Fibroblast of lung (primary cell): ENCODE data around the gene GAA. TPM values are rescaled to one million over a fixed set of nuclear protein-coding genes. Genes with fewer than 3 reads are reported as not detected.

ENCODE experiments used
- DNase-seq, 2 donors: peaks; one replicate each; pipeline versions ENCODE4 v3.0.0 to v3.0.0-alpha.2; 2010; ENCODE audit warnings: low read depth in 2 of 2
- H2AFZ ChIP-seq: 2 replicates; pipeline ENCODE4 v1.5.1; 2012; ENCODE audit warnings: low read length, control low read depth, inconsistent platforms
- H3K27ac ChIP-seq: 2 replicates; pipeline ENCODE4 v1.5.1; 2011; ENCODE audit warnings: low read length, control low read depth; ENCODE audit not compliant: insufficient read depth
- H3K27me3 ChIP-seq: 2 replicates; pipeline ENCODE4 v1.5.1; 2011; ENCODE audit warnings: mild to moderate bottlenecking, low read length; ENCODE audit not compliant: control insufficient read depth, insufficient read depth
- H3K36me3 ChIP-seq: 2 replicates; pipeline ENCODE4 v1.5.1; 2011; ENCODE audit warnings: low read length; ENCODE audit not compliant: control insufficient read depth, insufficient read depth
- H3K4me1 ChIP-seq: 2 replicates; pipeline ENCODE4 v1.5.1; 2011; ENCODE audit warnings: low read length; ENCODE audit not compliant: control insufficient read depth, insufficient read depth; ENCODE audit errors: extremely low read depth
- H3K4me2 ChIP-seq: 2 replicates; pipeline ENCODE4 v1.5.1; 2011; ENCODE audit warnings: low read length, control low read depth; ENCODE audit not compliant: insufficient read depth; ENCODE audit errors: extremely low read depth
- H3K4me3 ChIP-seq, 4 experiments: fragments of 200-600 bp in 1 of 4; sonication (generic) in 1 of 4; replicated peaks in 1 of 4; 2 replicates each; pipeline ENCODE4 v1.5.1; 2011 to 2016; ENCODE audit warnings: low read length in 4 of 4, low read depth in 3 of 4, mild to moderate bottlenecking in 3 of 4, control low read depth in 2 of 4, inconsistent platforms in 1 of 4, mixed read lengths in 1 of 4; ENCODE audit not compliant: insufficient read depth in 1 of 4; ENCODE audit errors: control extremely low read depth in 1 of 4
- H3K79me2 ChIP-seq: 2 replicates; pipeline ENCODE4 v1.5.1; 2012; ENCODE audit warnings: mild to moderate bottlenecking, low read length, inconsistent platforms; ENCODE audit not compliant: control insufficient read depth, insufficient read depth
- H3K9ac ChIP-seq: 2 replicates; pipeline ENCODE4 v1.5.1; 2011; ENCODE audit warnings: mild to moderate bottlenecking, low read length, control low read depth; ENCODE audit not compliant: insufficient read depth
- H3K9me3 ChIP-seq: 2 replicates; pipeline ENCODE4 v1.5.1; 2012; ENCODE audit warnings: low read depth, low read length; ENCODE audit not compliant: control insufficient read depth, insufficient read depth
- H4K20me1 ChIP-seq: 2 replicates; pipeline ENCODE4 v1.5.1; 2011; ENCODE audit warnings: low read length; ENCODE audit not compliant: control insufficient read depth, insufficient read depth; ENCODE audit errors: extremely low read depth
- EZH2 ChIP-seq: IDR thresholded peaks from 2 replicates; pipeline ENCODE4 v1.5.1; 2012; ENCODE audit warnings: low read length, control low read depth, mild to moderate bottlenecking; ENCODE audit errors: missing control alignments
- polyA plus RNA-seq, 2 donors: library from polyadenylated mRNA; depleted of rRNA in 1 of 2; stranded (reverse) in 1 of 2; unstranded in 1 of 2; fragments of >200 nt; gene quantifications; 2 replicates each; pipeline ENCODE4 v1.2.1, GENCODE V29; 2011 to 2012; ENCODE audit warnings: missing spikeins in 1 of 2
- total RNA-seq: library from RNA; depleted of rRNA; stranded (reverse); fragments of >200 nt; gene quantifications from 2 replicates; pipeline ENCODE4 v1.2.1, GENCODE V29; 2014
- TF ChIP-seq, protein P1 (sequence below), 2 donors: IDR thresholded peaks in 1 of 2; conservative IDR thresholded peaks in 1 of 2; 1 replicate in 1 of 2; 2 replicates in 1 of 2; pipeline ENCODE4 v1.5.1; 2011 to 2012; ENCODE audit warnings: low read length in 2 of 2, control low read depth in 1 of 2, inconsistent platforms in 1 of 2, low read depth in 1 of 2, mild to moderate bottlenecking in 1 of 2

Gene GAA
- total and polyA plus RNA-seq, 2 donors (not counting 1 experiment from before 2014, with no cell fraction given): 6.4 to 25.6 TPM

DNA sequence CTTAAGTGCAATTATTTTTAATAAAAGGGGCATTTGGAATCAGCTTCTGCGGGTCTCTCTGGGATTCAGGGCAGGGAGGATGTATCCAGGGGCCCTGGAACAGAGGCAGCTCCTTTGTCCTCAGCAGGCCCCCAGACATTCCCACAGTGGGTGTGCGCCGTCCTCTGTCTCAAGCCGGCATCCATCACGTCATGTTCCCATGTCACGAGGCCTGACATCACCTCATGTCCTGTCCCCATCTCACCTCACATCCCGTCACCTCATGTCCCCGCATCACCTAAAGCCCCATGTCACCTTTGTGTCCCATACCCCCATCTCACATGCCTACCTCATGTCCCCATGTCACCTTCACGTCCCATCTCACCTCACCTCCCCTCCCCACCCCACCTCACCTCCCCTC is 18.5 kb downstream of the GAA start:
- no peak overlapping the region for H3K4me2 ChIP-seq
- no peaks in the 10 kb centered on the region for H3K36me3 ChIP-seq
- H3K4me3 ChIP-seq: no peak overlapping the region
- no peaks in the 10 kb centered on the region for H4K20me1 ChIP-seq
- H3K4me1 ChIP-seq: no peaks in the 10 kb centered on the region
- no peaks in the 10 kb centered on the region for H3K79me2 ChIP-seq
- no peak overlapping the region for H3K27ac ChIP-seq
- TF ChIP-seq, protein P1, sequence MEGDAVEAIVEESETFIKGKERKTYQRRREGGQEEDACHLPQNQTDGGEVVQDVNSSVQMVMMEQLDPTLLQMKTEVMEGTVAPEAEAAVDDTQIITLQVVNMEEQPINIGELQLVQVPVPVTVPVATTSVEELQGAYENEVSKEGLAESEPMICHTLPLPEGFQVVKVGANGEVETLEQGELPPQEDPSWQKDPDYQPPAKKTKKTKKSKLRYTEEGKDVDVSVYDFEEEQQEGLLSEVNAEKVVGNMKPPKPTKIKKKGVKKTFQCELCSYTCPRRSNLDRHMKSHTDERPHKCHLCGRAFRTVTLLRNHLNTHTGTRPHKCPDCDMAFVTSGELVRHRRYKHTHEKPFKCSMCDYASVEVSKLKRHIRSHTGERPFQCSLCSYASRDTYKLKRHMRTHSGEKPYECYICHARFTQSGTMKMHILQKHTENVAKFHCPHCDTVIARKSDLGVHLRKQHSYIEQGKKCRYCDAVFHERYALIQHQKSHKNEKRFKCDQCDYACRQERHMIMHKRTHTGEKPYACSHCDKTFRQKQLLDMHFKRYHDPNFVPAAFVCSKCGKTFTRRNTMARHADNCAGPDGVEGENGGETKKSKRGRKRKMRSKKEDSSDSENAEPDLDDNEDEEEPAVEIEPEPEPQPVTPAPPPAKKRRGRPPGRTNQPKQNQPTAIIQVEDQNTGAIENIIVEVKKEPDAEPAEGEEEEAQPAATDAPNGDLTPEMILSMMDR (conservative IDR thresholded peaks at IDR 0.05 in 1 of 2, IDR thresholded peaks at IDR 0.05 in 1 of 2; ENCODE audit: low read depth in 1 of 2, low read length in 2 of 2): no peak
- no peak for TF ChIP-seq EZH2
- no peak for DNase-seq
- H3K9ac ChIP-seq: no peak overlapping the region
- no peaks in the 10 kb centered on the region for H3K27me3 ChIP-seq
- no peak overlapping the region for H2AFZ ChIP-seq
- no peaks in the 10 kb centered on the region for H3K9me3 ChIP-seq

DNA sequence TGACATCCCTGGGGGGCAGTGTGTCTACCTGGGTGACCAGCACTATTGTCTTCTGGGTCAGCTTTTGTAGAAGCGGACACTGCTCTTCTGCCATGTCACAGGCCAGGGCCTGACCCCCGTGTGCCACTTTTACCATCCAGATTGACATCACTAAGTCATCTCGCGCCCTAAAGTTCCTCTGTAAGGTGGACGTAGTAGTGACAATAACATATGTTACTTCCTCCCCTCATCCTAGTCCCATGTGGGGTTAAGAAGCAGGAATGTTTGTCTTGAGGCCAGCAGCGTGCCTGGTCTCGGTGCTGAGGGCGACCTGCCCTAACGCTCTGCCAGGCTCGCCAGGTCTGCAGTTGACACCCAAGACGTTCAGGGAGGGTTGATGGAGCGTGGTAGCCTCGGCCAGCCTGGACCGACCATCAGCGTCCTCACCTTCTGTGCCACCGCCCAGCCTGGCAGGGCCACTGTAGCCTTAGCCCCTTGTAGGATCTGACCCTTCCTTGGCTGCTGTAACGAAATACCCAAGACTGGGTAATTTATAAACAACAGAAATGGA is 20.7 kb downstream of the GAA start:
- no peaks in the 10 kb centered on the region for H3K4me1 ChIP-seq
- no peak overlapping the region for H3K4me2 ChIP-seq
- H4K20me1 ChIP-seq: no peaks in the 10 kb centered on the region
- H2AFZ ChIP-seq: no peak overlapping the region
- DNase-seq: no peak
- no peaks in the 10 kb centered on the region for H3K9me3 ChIP-seq
- no peaks in the 10 kb centered on the region for H3K79me2 ChIP-seq
- H3K27me3 ChIP-seq: no peaks in the 10 kb centered on the region
- no peak overlapping the region for H3K9ac ChIP-seq
- no peaks in the 10 kb centered on the region for H3K36me3 ChIP-seq
- H3K4me3 ChIP-seq: no peak overlapping the region
- H3K27ac ChIP-seq: no peak overlapping the region
- TF ChIP-seq, protein P1 (conservative IDR thresholded peaks at IDR 0.05 in 1 of 2, IDR thresholded peaks at IDR 0.05 in 1 of 2; ENCODE audit: low read depth in 1 of 2, low read length in 2 of 2): no peak

DNA sequence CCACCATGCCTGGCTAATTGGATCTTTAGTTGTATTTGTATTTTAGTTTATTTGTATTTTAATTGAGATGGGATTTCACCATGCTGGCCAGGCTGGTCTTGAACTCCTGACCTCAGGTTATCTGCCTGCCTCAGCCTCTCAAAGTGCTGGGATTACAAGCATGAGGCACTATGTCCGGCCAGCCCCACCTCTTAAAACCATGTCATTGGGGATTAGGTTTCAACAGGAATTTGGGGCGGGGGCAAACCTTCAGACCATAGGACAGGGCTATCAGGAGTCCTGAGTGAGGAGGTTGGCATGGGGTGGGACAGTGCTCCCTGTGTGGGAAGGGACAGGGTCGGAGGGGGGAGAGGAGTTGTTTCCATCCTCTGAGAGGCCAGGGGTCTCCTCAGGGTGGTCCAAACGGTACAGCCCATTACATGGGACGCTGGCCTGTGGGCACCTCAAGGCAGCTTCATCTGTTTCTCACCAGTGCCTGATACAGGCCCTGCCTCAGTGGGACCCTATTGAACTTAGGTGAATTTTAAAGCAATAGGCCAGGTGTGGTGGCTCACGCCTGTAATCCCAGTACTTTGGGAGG is 21.6 kb downstream of the GAA start:
- no peak overlapping the region for H3K9ac ChIP-seq
- DNase-seq: no peak
- H4K20me1 ChIP-seq: no peaks in the 10 kb centered on the region
- TF ChIP-seq, protein P1 (conservative IDR thresholded peaks at IDR 0.05 in 1 of 2, IDR thresholded peaks at IDR 0.05 in 1 of 2; ENCODE audit: low read depth in 1 of 2, low read length in 2 of 2): no peak
- TF ChIP-seq EZH2: no peak
- H3K4me3 ChIP-seq: no peak overlapping the region
- no peak overlapping the region for H3K4me2 ChIP-seq
- no peaks in the 10 kb centered on the region for H3K4me1 ChIP-seq
- H3K27ac ChIP-seq: no peak overlapping the region
- no peaks in the 10 kb centered on the region for H3K36me3 ChIP-seq
- no peaks in the 10 kb centered on the region for H3K27me3 ChIP-seq
- H3K9me3 ChIP-seq: no peaks in the 10 kb centered on the region
- no peak overlapping the region for H2AFZ ChIP-seq
- no peaks in the 10 kb centered on the region for H3K79me2 ChIP-seq
